ENCODE results near the gene RAB13.
"Not testable (repeated sequence)": the region's sequence is repeated elsewhere in the genome, so short reads cannot be mapped to it uniquely, and the experiment has no call there.

GRCh38 chr1:153979091-153979490 is 7.0 kb downstream of the RAB13 start:
- not testable (repeated sequence) for TF ChIP-seq CTCF (IDR thresholded peaks at IDR 0.05); POLR2A (IDR thresholded peaks at IDR 0.05; ENCODE audit: low read depth)

All from esophagus muscularis mucosa (tissue), 3 donors.